Pancreas (tissue), 10 donors: ENCODE results near the gene RAPGEFL1. TPM values are rescaled to one million over a fixed set of nuclear protein-coding genes. Genes with fewer than 3 reads are reported as not detected.
A peak's percentile ranks its signal among the peaks of the same experiment; 100 is the strongest.
"Not testable (repeated sequence)": the region's sequence is repeated elsewhere in the genome, so short reads cannot be mapped to it uniquely, and the experiment has no call there.

ENCODE experiments used
- ATAC-seq, 4 donors: fragments of 200-7000 bp; cut with Tn5 transposase; one replicate each; pipeline versions ENCODE4 v1.8.0 to v1.9.1; 2020; ENCODE audit warnings: mild to moderate bottlenecking in 4 of 4, moderate library complexity in 4 of 4
- DNase-seq, 6 donors: peaks; one replicate each; pipeline ENCODE4 v3.0.0-alpha.2; 2020
- FAIRE-seq: peaks from 2 replicates; lab custom pipeline; 2012; peaks lifted over from hg19 to GRCh38; lab: Jason Lieb, UNC
- H3K27ac ChIP-seq, 4 donors: fragments of 200-600 bp; sonication (generic); 1 replicate in 3 of 4; 2 replicates in 1 of 4; pipeline versions ENCODE4 v1.5.0 to v1.8.0; 2020
- H3K27me3 ChIP-seq, 4 donors: fragments of 200-600 bp; one replicate each; pipeline ENCODE4 v1.8.0; 2021
- H3K36me3 ChIP-seq, 3 donors: fragments of 200-600 bp; sonication (generic) in 1 of 3; one replicate each; pipeline versions ENCODE4 v1.5.0 to v1.8.0; 2020 to 2021
- H3K4me1 ChIP-seq, 3 donors: fragments of 200-600 bp; one replicate each; pipeline ENCODE4 v1.8.0; 2021
- H3K4me3 ChIP-seq, 4 donors: fragments of 200-600 bp; sonication (generic) in 2 of 4; one replicate each; pipeline versions ENCODE4 v1.5.0 to v1.8.0; 2020 to 2021
- H3K9me3 ChIP-seq, 4 donors: fragments of 200-600 bp; one replicate each; pipeline ENCODE4 v1.8.0; 2021
- CTCF ChIP-seq, 4 donors: fragments of 200-600 bp; sonication (generic) in 3 of 4; IDR thresholded peaks; one replicate each; pipeline versions ENCODE4 v1.5.0 to v1.8.0; 2021; ENCODE audit warnings: antibody characterized with exemption in 4 of 4
- WGBS, 2 donors: extraction: QIAGEN DNeasy Blood & Tissue Kit; methylation state at CpG; one replicate each; pipeline ENCODE4 v1.1.7; 2013; 5-methylcytosine and 5-hydroxymethylcytosine counted together
- intact Hi-C, 3 donors: fragments of 100-400 bp; cut with DNase I; formaldehyde crosslinking; loops; one replicate each; pipeline versions ENCODE4 v1.11.1 to v1.14.2; 2022
- polyA plus RNA-seq, 2 donors: library from polyadenylated mRNA; stranded (reverse); fragments of 200-250 nt; gene quantifications; one replicate each; pipeline ENCODE4 v1.2.3, GENCODE V29; 2013
- total RNA-seq, 6 donors: library from RNA; stranded (reverse); fragmentation: NEBNext Ultra II Directional in 4 of 6; extraction: Animal tissue kit (Norgen Biotek cat#: 25700) in 4 of 6; gene quantifications; one replicate each; pipeline versions ENCODE4 v1.2.1 to v1.2.4, GENCODE V29; 2021 to 2023
- donor health status: healthy with polysubstance abuse.
- donor health status: DM: no; HTN: no; CAD: no; lungs with moderate emphysema.
- donor health status: DM: no; HTN: no; CAD: no.
- donor health status: control.
- donor health status: control.
- donor health status: Bipolar disorder and iron deficiency.
- donor health status: DM: yes; HTN: yes; CAD: no.
- donor health status: DM: no; HTN: no; CAD: no.
- donor health status: DM: no; HTN: no; CAD: no.
- donor health status: DM: yes; HTN: yes; CAD: no.

RAPGEFL1 gene
- total and polyA plus RNA-seq, 8 donors: 2.6 to 10.6 (median 4.4) TPM

- no peak for FAIRE-seq
- 92 to 95% methylated on average over 3 of the region's 3 CpGs for WGBS, 2 donors
These were observed 41.5 kb upstream of the RAPGEFL1 start for GRCh38 chr17:40135817-40136216.

GRCh38 chr17:40139566-40140058 is 37.7 kb upstream of the RAPGEFL1 start:
- FAIRE-seq (no peak), DNase-seq (peak in 3 of 6 donors; percentile 32 to 50 (median 34)), ATAC-seq (peak; percentile 6 to 16 (median 10))
- Histone ChIP-seq H3K27me3 (no peaks in the 10 kb centered on the region), H3K4me3 (peak overlapping the region; percentile 0 to 57 (median 40)), H3K27ac (peak overlapping the region; percentile 92 to 96 (median 93)), H3K9me3 (no peaks in the 10 kb centered on the region), H3K4me1 (peaks cover 6 to 20% (median 10%) of the 10 kb centered on the region in 3 donors), H3K36me3 (peaks cover 0 to 28% (median 3%) of the 10 kb centered on the region in 3 donors)
- no peak for TF ChIP-seq CTCF (IDR thresholded peaks at IDR 0.05)
- 3 to 4% methylated on average over 14 of the region's 14 CpGs for WGBS, 2 donors
- intact Hi-C loops: no loop called here

More at GRCh38 chr17:40135817-40136216, 41.5 kb upstream of the RAPGEFL1 start:
- Histone ChIP-seq H3K4me3 (no peak overlapping the region), H3K27me3 (no peaks in the 10 kb centered on the region), H3K9me3 (no peaks in the 10 kb centered on the region), H3K4me1 (peaks cover 4 to 21% (median 6%) of the 10 kb centered on the region in 3 donors), H3K27ac (no peak overlapping the region), H3K36me3 (peaks cover 0 to 34% (median 20%) of the 10 kb centered on the region in 3 donors)
- no peak for TF ChIP-seq CTCF (IDR thresholded peaks at IDR 0.05)
- intact Hi-C loops: no loop called here
- ATAC-seq (no peak), DNase-seq (no peak)

GRCh38 chr17:40143166-40143565 is 34.1 kb upstream of the RAPGEFL1 start:
- H3K27ac ChIP-seq, intact Hi-C loops, H3K4me3 ChIP-seq, ATAC-seq, DNase-seq, H3K27me3 ChIP-seq, FAIRE-seq, H3K9me3 ChIP-seq: not testable (repeated sequence)
- whole genome bisulfite sequencing, 2 donors: 95 to 99% methylated on average over 3 of the region's 3 CpGs
- peaks cover 0 to 12% (median 0%) of the 10 kb centered on the region in 3 donors for H3K36me3 ChIP-seq
- H3K4me1 ChIP-seq: peaks cover 6 to 18% (median 8%) of the 10 kb centered on the region in 3 donors

GRCh38 chr17:40145476-40145875 is 31.8 kb upstream of the RAPGEFL1 start:
- DNase-seq (no peak), ATAC-seq (no peak), FAIRE-seq (no peak)
- Histone ChIP-seq H3K36me3 (peaks cover 0 to 20% (median 0%) of the 10 kb centered on the region in 3 donors), H3K9me3 (no peaks in the 10 kb centered on the region), H3K27ac (no peak overlapping the region), H3K4me1 (peaks cover 0 to 8% (median 6%) of the 10 kb centered on the region in 3 donors), H3K27me3 (no peaks in the 10 kb centered on the region), H3K4me3 (no peak overlapping the region)
- TF ChIP-seq CTCF (IDR thresholded peaks at IDR 0.05): no peak
- intact Hi-C loops: no loop called here
- 94% methylated on average over 3 of the region's 3 CpGs for WGBS, 2 donors

- Histone ChIP-seq H3K27me3 (no peaks in the 10 kb centered on the region), H3K4me1 (no peaks in the 10 kb centered on the region), H3K4me3 (no peak overlapping the region), H3K27ac (no peak overlapping the region), H3K36me3 (peaks cover 0 to 17% (median 0%) of the 10 kb centered on the region in 3 donors), H3K9me3 (no peaks in the 10 kb centered on the region)
- ATAC-seq (no peak), FAIRE-seq (no peak), DNase-seq (no peak)
- intact Hi-C loops: no loop called here
- TF ChIP-seq CTCF (IDR thresholded peaks at IDR 0.05): no peak
- WGBS, 2 donors: 85 to 93% methylated on average over 3 of the region's 3 CpGs
These were observed 28.7 kb upstream of the RAPGEFL1 start for GRCh38 chr17:40148527-40148926.
